HG03280 (cell line): ENCODE data around the gene RSPH9.

Experiments
- ATAC-seq: cut with Tn5 transposase; IDR thresholded peaks from one replicate; pipeline ENCODE4 v1.9.1; 2021; ENCODE audit warnings: mild to moderate bottlenecking, moderate library complexity; ENCODE audit not compliant: unreplicated experiment

RSPH9 gene

GRCh38 chr6:43707767-43708166, 62.9 kb downstream of the RSPH9 start:
- no peak for ATAC-seq

- ATAC-seq, result no peak
These were observed 64.2 kb downstream of the RSPH9 start for GRCh38 chr6:43708860-43709653.

- no peak for ATAC-seq
These were observed 64.9 kb downstream of the RSPH9 start for GRCh38 chr6:43709654-43710303.

GRCh38 chr6:43710576-43710975, 65.7 kb downstream of the RSPH9 start:
- ATAC-seq, result no peak

- ATAC-seq, result no peak
These were observed 67.7 kb downstream of the RSPH9 start for GRCh38 chr6:43712579-43712978.

- no peak for ATAC-seq
These were observed 68.9 kb downstream of the RSPH9 start for GRCh38 chr6:43713643-43714310.

- ATAC-seq, result peak; percentile 20
These were observed 69.6 kb downstream of the RSPH9 start for GRCh38 chr6:43714311-43715055.

GRCh38 chr6:43715056-43715788, 70.4 kb downstream of the RSPH9 start:
- peak; percentile 92 for ATAC-seq

GRCh38 chr6:43716099-43716498, 71.3 kb downstream of the RSPH9 start:
- ATAC-seq, result no peak

- no peak for ATAC-seq
These were observed 72.6 kb downstream of the RSPH9 start for GRCh38 chr6:43717389-43717788.

GRCh38 chr6:43717822-43718221, 73.0 kb downstream of the RSPH9 start:
- no peak for ATAC-seq

GRCh38 chr6:43718387-43719105, 73.7 kb downstream of the RSPH9 start:
- no peak for ATAC-seq

- no peak for ATAC-seq
These were observed 74.7 kb downstream of the RSPH9 start for GRCh38 chr6:43719511-43719910.

- no peak for ATAC-seq
These were observed 76.2 kb downstream of the RSPH9 start for GRCh38 chr6:43720999-43721398.
